Tongue (tissue), 2 donors: Measurements from ENCODE around the gene SHISA3. TPM values are rescaled to one million over a fixed set of nuclear protein-coding genes. Genes with fewer than 3 reads are reported as not detected.

Experiments
- DNase-seq: peaks from one replicate; pipeline ENCODE4 v3.0.0-alpha.2; 2015
- total RNA-seq: library from RNA; depleted of rRNA; stranded (reverse); fragments of >200 nt; gene quantifications from one replicate; pipeline ENCODE4 v1.2.3, GENCODE V29; 2014

The SHISA3 gene
- total RNA-seq, 1 donor from 2014 or later, result 0.62 TPM

- no peak for DNase-seq
Observed at GRCh38 chr4:42391981-42392380, 5.3 kb upstream of the SHISA3 start.

- no peak for DNase-seq
Observed at GRCh38 chr4:42392436-42392835, 4.9 kb upstream of the SHISA3 start.

- DNase-seq, result no peak
Observed at GRCh38 chr4:42395595-42395994, 1.7 kb upstream of the SHISA3 start.

- DNase-seq, result peak; percentile 20
Observed at GRCh38 chr4:42396361-42396751, 932 bp upstream of the SHISA3 start.

- DNase-seq, result peak; percentile 15
Observed at GRCh38 chr4:42397635-42398170, 415 bp downstream of the SHISA3 start.

GRCh38 chr4:42398171-42398870, 1.0 kb downstream of the SHISA3 start:
- peak; percentile 26 for DNase-seq

- no peak for DNase-seq
Observed at GRCh38 chr4:42398871-42399331, 1.6 kb downstream of the SHISA3 start.

- no peak for DNase-seq
Observed at GRCh38 chr4:42399393-42399792, 2.1 kb downstream of the SHISA3 start.

- DNase-seq, result peak; percentile 22
Observed at GRCh38 chr4:42401171-42401570, 3.9 kb downstream of the SHISA3 start.

- no peak for DNase-seq
Observed at GRCh38 chr4:42404001-42404400, 6.7 kb downstream of the SHISA3 start.

GRCh38 chr4:42410446-42410845, 13.2 kb downstream of the SHISA3 start:
- no peak for DNase-seq

- DNase-seq, result no peak
Observed at GRCh38 chr4:42411803-42412202, 14.5 kb downstream of the SHISA3 start.

- no peak for DNase-seq
Observed at GRCh38 chr4:42412251-42412650, 15.0 kb downstream of the SHISA3 start.

- DNase-seq, result no peak
Observed at GRCh38 chr4:42415281-42415680, 18.0 kb downstream of the SHISA3 start.

- DNase-seq, result no peak
Observed at GRCh38 chr4:42416017-42416416, 18.7 kb downstream of the SHISA3 start.

GRCh38 chr4:42417550-42417949, 20.3 kb downstream of the SHISA3 start:
- no peak for DNase-seq

GRCh38 chr4:42420140-42420539, 22.9 kb downstream of the SHISA3 start:
- no peak for DNase-seq

- no peak for DNase-seq
Observed at GRCh38 chr4:42425146-42426065, 28.1 kb downstream of the SHISA3 start.

- no peak for DNase-seq
Observed at GRCh38 chr4:42428036-42428435, 30.7 kb downstream of the SHISA3 start.

GRCh38 chr4:42436928-42437565, 39.8 kb downstream of the SHISA3 start:
- no peak for DNase-seq

- DNase-seq, result no peak
Observed at GRCh38 chr4:42440083-42440482, 42.8 kb downstream of the SHISA3 start.

- no peak for DNase-seq
Observed at GRCh38 chr4:42442601-42443000, 45.3 kb downstream of the SHISA3 start.

- no peak for DNase-seq
Observed at GRCh38 chr4:42445038-42445437, 47.8 kb downstream of the SHISA3 start.
